Inferior parietal cortex (tissue), 1 donor: Measurements from ENCODE around the gene RPN1.

Experiments used
- DNase-seq: peaks from one replicate; pipeline ENCODE4 v3.0.0-alpha.2; 2016; ENCODE audit errors: extremely low spot score

The RPN1 gene

DNA sequence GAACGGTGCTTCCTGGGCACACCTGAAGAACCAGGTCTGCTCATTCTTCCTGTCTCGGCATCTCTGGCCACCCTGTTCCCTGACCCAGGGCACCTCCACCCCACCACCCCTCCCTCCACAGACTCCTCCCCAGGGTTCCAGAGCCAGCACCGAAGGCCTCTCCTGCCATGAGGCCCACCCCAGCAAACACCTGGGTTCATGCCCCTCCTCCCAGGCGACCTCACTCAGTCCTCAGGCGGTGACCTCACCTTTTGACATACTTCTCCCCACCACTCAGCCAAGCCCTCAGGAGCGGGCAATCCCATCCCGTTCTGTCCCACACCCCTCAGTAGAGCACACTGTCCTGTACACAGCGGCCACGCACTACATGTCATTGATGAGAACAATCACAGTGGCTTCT is 72.3 kb downstream of the RPN1 start:
- DNase-seq = no peak

GRCh38 chr3:128577711-128578110 is 72.9 kb downstream of the RPN1 start:
- DNase-seq = no peak

DNA sequence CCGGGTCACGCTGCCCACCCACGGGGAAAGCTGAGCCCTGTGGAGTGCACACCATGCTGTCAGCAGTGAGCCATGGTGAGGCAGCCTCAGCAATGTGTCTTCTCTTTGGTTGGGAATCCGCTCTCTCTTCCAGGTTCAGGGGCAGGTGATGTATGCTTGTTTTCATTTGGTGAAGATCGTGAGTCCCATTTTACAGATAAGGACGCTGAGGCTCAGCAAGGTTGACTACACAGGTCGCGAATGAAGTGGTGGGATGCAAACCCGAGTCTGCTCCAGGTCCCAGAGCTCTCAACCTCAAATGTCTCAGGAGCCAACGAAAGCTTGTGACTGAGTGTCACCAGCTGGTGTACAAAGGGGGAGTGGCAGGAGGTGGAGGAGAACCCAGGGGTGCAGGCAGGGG is 74.3 kb downstream of the RPN1 start:
- DNase-seq = no peak

- no peak for DNase-seq
These were observed 74.8 kb downstream of the RPN1 start for GRCh38 chr3:128575777-128576176.

- no peak for DNase-seq
These were observed 76.9 kb downstream of the RPN1 start for GRCh38 chr3:128573707-128574162.

- no peak for DNase-seq
These were observed 77.5 kb downstream of the RPN1 start for GRCh38 chr3:128573160-128573559.

DNA sequence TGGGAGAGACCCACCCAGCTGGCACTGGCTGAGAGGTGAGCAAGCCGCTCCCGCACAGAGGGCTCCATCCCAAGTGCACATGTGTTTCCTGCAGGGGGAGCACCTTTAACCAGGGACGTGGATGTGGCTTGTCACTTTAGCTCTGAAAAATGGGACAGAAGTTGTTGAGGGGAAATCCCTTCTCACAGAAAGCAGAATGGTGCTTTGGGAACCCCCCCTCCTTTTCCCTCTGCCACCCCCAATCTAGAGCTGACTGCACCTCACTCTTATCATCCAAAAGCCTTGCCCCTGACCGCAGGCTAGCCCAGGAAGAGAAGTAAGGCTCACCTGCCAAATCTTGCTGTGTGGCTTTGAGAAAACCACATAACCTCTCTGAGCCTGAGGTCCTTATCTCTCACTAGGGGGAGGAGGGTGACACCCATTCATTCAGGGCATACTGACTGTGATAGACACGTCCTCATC is 77.9 kb downstream of the RPN1 start:
- no peak for DNase-seq

DNA sequence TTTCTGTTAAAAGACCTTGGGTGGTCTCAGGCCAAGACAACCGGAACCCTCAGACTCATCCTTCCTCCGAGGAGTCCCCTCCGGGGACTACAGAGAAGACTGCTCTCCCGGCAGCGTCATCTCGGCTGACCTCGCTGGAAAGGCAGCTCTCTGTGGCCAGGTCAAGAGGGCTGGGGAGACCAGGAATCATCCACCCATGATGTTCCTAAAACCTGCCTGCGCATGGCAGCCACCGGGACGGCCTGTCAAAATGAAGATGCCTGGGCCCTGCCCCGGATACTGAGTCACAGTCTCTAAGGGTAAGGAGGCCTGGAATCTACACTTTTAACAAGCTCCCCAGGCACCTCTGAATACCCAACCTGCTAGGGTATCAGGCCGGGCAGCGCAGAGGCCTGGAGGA is 78.6 kb downstream of the RPN1 start:
- DNase-seq = no peak
